CD14-positive monocyte (primary cell): Measurements from ENCODE around the gene LDLR. TPM values are rescaled to one million over a fixed set of nuclear protein-coding genes. Genes with fewer than 3 reads are reported as not detected.

ENCODE experiments used
- DNase-seq, 3 donors: peaks; one replicate each; pipeline ENCODE4 v3.0.0-alpha.2; 2011 to 2022
- H2AFZ ChIP-seq: 2 replicates; pipeline ENCODE4 v1.6.0; 2012; ENCODE audit warnings: mild to moderate bottlenecking, low read depth, low read length, inconsistent platforms; ENCODE audit not compliant: insufficient read depth, poor library complexity, severe bottlenecking
- H3K27ac ChIP-seq, 2 donors: 1 replicate in 1 of 2; 2 replicates in 1 of 2; pipeline ENCODE4 v1.5.1; 2012 to 2013; ENCODE audit warnings: low read length in 2 of 2, control low read depth in 1 of 2, inconsistent platforms in 1 of 2, low read depth in 1 of 2, mild to moderate bottlenecking in 1 of 2
- H3K27me3 ChIP-seq, 2 donors: one replicate each; pipeline versions ENCODE4 v1.6.0 to v1.6.1; 2011 to 2013; ENCODE audit warnings: low read length in 2 of 2; ENCODE audit not compliant: control insufficient read depth in 2 of 2, insufficient read depth in 2 of 2
- H3K36me3 ChIP-seq, 2 donors: replicated peaks in 1 of 2; 1 replicate in 1 of 2; 2 replicates in 1 of 2; pipeline versions ENCODE4 v1.5.1 to v1.6.1; 2012 to 2013; ENCODE audit warnings: low read length in 2 of 2, control low read depth in 1 of 2, inconsistent platforms in 1 of 2, mild to moderate bottlenecking in 1 of 2; ENCODE audit not compliant: insufficient read depth in 2 of 2, control insufficient read depth in 1 of 2
- H3K4me1 ChIP-seq, 2 donors: 1 replicate in 1 of 2; 2 replicates in 1 of 2; pipeline versions ENCODE4 v1.5.1 to v1.6.1; 2012 to 2013; ENCODE audit warnings: low read length in 2 of 2, control low read depth in 1 of 2, inconsistent platforms in 1 of 2, mild to moderate bottlenecking in 1 of 2, moderate library complexity in 1 of 2; ENCODE audit not compliant: insufficient read depth in 2 of 2, control insufficient read depth in 1 of 2
- H3K4me2 ChIP-seq: replicated peaks from 2 replicates; pipeline ENCODE3; 2012; ENCODE audit warnings: low read length, moderate library complexity, mild to moderate bottlenecking; ENCODE audit not compliant: poor library complexity, severe bottlenecking; ENCODE audit errors: extremely low read depth
- H3K4me3 ChIP-seq, 3 experiments: fragments of 200-600 bp in 1 of 3; sonication (generic) in 1 of 3; replicated peaks in 1 of 3; 1 replicate in 2 of 3; 2 replicates in 1 of 3; pipeline ENCODE4 v1.5.1; 2011 to 2013; ENCODE audit warnings: low read length in 3 of 3, mild to moderate bottlenecking in 3 of 3, control low read depth in 2 of 3, low read depth in 2 of 3, inconsistent platforms in 1 of 3, moderate library complexity in 1 of 3
- H3K79me2 ChIP-seq: 2 replicates; pipeline ENCODE4 v1.6.0; 2012; ENCODE audit warnings: mild to moderate bottlenecking, control low read depth, inconsistent platforms, low read length, moderate library complexity; ENCODE audit not compliant: insufficient read depth
- H3K9ac ChIP-seq: 2 replicates; pipeline ENCODE4 v1.6.0; 2017; ENCODE audit warnings: low read length, mild to moderate bottlenecking; ENCODE audit not compliant: insufficient read depth, poor library complexity, severe bottlenecking
- H3K9me3 ChIP-seq, 2 donors: replicated peaks in 1 of 2; 1 replicate in 1 of 2; 2 replicates in 1 of 2; pipeline versions ENCODE4 v1.5.1 to v1.6.1; 2012 to 2013; ENCODE audit warnings: low read length in 2 of 2, control low read depth in 1 of 2; ENCODE audit not compliant: control insufficient read depth in 1 of 2, insufficient read depth in 1 of 2
- H4K20me1 ChIP-seq: 2 replicates; pipeline ENCODE4 v1.6.0; 2012; ENCODE audit warnings: mild to moderate bottlenecking, low read length, control low read depth, moderate library complexity; ENCODE audit not compliant: insufficient read depth
- H3K27ac Mint-ChIP-seq, 7 donors: one replicate each; pipeline ENCODE4 v1.8.0; 2020; ENCODE audit warnings: mild to moderate bottlenecking in 7 of 7, mixed read lengths in 7 of 7, moderate library complexity in 6 of 7, inconsistent platforms in 2 of 7
- H3K27me3 Mint-ChIP-seq, 3 donors: one replicate each; pipeline ENCODE4 v1.8.0; 2021 to 2022; ENCODE audit warnings: low read depth in 3 of 3, mild to moderate bottlenecking in 3 of 3, mixed read lengths in 3 of 3, moderate library complexity in 3 of 3, inconsistent platforms in 1 of 3
- H3K36me3 Mint-ChIP-seq, 2 donors: one replicate each; pipeline ENCODE4 v1.8.0; 2020; ENCODE audit warnings: mixed read lengths in 2 of 2, inconsistent platforms in 1 of 2, mild to moderate bottlenecking in 1 of 2
- H3K4me1 Mint-ChIP-seq: one replicate; pipeline ENCODE4 v1.8.0; 2020; ENCODE audit warnings: mild to moderate bottlenecking, mixed read lengths
- H3K4me3 Mint-ChIP-seq, 2 donors: one replicate each; pipeline ENCODE4 v1.8.0; 2020; ENCODE audit warnings: mild to moderate bottlenecking in 2 of 2, mixed read lengths in 2 of 2, moderate library complexity in 1 of 2
- H3K9me3 Mint-ChIP-seq, 7 donors: one replicate each; pipeline ENCODE4 v1.8.0; 2020 to 2022; ENCODE audit warnings: mixed read lengths in 7 of 7, mild to moderate bottlenecking in 6 of 7, moderate library complexity in 6 of 7, inconsistent platforms in 2 of 7
- WGBS: methylation state at CpG from one replicate; pipeline ENCODE4 v1.1.5; 2013; ENCODE audit warnings: missing lambda C conversion rate; ENCODE audit not compliant: insufficient coverage; 5-methylcytosine and 5-hydroxymethylcytosine counted together
- intact Hi-C, 2 donors: fragments of 100-400 bp; cut with micrococcal nuclease; formaldehyde crosslinking; loops; one replicate each; pipeline versions ENCODE4 v1.15.0 to v1.15.1; 2023
- polyA plus RNA-seq, 3 donors: library from polyadenylated mRNA; depleted of rRNA in 1 of 3; unstranded in 2 of 3; stranded (reverse) in 1 of 3; fragments of 300-500 nt in 2 of 3; fragments of >200 nt in 1 of 3; fragmentation: Illumina TruSeq in 2 of 3; gene quantifications; 1 replicate in 2 of 3; 2 replicates in 1 of 3; pipeline ENCODE4 v1.2.3, GENCODE V29; 2012 to 2021
- TF ChIP-seq, protein P1 (sequence below): fragments of 200-600 bp; IDR thresholded peaks from one replicate; pipeline ENCODE4 v1.8.0; 2022; ENCODE audit warnings: antibody characterized with exemption, mild to moderate bottlenecking

The LDLR gene
- polyA plus RNA-seq, 3 donors = 14.3 to 21.2 (median 19.8) TPM

DNA sequence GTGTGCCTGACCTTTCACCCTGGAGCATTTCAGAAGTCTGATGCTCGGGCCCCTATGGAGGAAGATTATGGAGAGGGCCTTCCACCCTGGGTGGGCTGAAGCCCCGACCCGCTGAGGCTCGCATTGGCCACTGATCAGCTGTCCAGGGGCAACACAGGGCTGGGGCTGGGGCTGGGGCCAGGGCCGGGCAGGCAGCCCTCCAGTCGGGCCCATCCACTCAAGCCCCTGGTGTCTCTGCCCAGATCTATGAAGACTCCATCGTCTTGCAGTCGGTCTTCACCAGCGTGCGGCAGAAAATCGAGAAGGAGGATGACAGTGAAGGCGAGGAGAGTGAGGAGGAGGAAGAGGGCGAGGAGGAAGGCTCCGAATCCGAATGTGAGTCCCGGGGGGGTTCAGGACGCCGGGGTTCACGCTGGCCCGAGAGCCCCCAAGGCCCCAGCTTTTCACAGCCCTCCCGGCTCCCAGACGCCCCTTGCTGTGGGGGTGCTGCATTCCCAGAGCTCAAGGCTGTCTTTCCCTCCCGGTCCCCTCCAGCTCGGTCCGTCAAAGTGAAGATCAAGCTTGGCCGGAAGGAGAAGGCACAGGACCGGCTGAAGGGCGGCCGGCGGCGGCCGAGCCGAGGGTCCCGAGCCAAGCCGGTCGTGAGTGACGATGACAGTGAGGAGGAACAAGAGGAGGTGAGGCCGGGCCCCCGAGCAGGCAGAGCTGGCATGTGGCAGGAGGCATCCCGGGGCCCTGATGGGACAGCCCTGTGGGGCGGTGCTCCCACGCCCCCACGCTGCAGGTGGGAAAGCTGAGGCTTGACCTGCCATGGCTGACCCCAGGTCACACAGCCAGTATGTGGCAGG, 29.5 kb upstream of the LDLR start:
- no peaks in the 10 kb centered on the region for H3K79me2 ChIP-seq
- H4K20me1 ChIP-seq = no peaks in the 10 kb centered on the region
- DNase-seq = no peak
- peaks cover 0 to 3% of the 10 kb centered on the region in 2 donors for H3K4me1 ChIP-seq
- H2AFZ ChIP-seq = no peak overlapping the region
- H3K4me2 ChIP-seq = no peak overlapping the region
- H3K36me3 ChIP-seq = peaks cover 34 to 61% of the 10 kb centered on the region in 2 donors
- intact Hi-C loops = no loop called here
- TF ChIP-seq, protein P1, sequence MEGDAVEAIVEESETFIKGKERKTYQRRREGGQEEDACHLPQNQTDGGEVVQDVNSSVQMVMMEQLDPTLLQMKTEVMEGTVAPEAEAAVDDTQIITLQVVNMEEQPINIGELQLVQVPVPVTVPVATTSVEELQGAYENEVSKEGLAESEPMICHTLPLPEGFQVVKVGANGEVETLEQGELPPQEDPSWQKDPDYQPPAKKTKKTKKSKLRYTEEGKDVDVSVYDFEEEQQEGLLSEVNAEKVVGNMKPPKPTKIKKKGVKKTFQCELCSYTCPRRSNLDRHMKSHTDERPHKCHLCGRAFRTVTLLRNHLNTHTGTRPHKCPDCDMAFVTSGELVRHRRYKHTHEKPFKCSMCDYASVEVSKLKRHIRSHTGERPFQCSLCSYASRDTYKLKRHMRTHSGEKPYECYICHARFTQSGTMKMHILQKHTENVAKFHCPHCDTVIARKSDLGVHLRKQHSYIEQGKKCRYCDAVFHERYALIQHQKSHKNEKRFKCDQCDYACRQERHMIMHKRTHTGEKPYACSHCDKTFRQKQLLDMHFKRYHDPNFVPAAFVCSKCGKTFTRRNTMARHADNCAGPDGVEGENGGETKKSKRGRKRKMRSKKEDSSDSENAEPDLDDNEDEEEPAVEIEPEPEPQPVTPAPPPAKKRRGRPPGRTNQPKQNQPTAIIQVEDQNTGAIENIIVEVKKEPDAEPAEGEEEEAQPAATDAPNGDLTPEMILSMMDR = no peak
- 99% methylated on average over 42 of the region's 43 CpGs for WGBS
- H3K9me3 Mint-ChIP-seq = no peaks in the 10 kb centered on the region
- no peak overlapping the region for H3K27ac Mint-ChIP-seq
- H3K9me3 ChIP-seq = no peaks in the 10 kb centered on the region
- no peak overlapping the region for H3K27ac ChIP-seq
- H3K4me3 ChIP-seq = no peak overlapping the region
- H3K4me3 Mint-ChIP-seq = no peak overlapping the region
- H3K27me3 Mint-ChIP-seq = peaks cover 0 to 1% (median 0%) of the 10 kb centered on the region in 3 donors
- peaks cover 2% of the 10 kb centered on the region for H3K4me1 Mint-ChIP-seq
- H3K36me3 Mint-ChIP-seq = peaks cover 59 to 87% of the 10 kb centered on the region in 2 donors
- no peaks in the 10 kb centered on the region for H3K27me3 ChIP-seq
- H3K9ac ChIP-seq = no peak overlapping the region

DNA sequence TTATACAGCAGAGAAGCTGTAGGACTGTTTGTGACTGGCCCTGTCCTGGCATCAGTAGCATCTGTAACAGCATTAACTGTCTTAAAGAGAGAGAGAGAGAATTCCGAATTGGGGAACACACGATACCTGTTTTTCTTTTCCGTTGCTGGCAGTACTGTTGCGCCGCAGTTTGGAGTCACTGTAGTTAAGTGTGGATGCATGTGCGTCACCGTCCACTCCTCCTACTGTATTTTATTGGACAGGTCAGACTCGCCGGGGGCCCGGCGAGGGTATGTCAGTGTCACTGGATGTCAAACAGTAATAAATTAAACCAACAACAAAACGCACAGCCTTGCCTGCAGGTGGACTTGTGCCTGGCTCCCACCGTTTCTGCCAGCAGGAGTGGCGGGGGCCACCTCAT, 27.3 kb upstream of the LDLR start:
- Histone ChIP-seq H3K27me3 (no peaks in the 10 kb centered on the region), H3K79me2 (no peaks in the 10 kb centered on the region), H3K4me1 (peaks cover 0 to 5% of the 10 kb centered on the region in 2 donors), H4K20me1 (no peaks in the 10 kb centered on the region), H3K36me3 (peaks cover 23 to 58% of the 10 kb centered on the region in 2 donors), H3K9ac (no peak overlapping the region), H2AFZ (no peak overlapping the region), H3K27ac (no peak overlapping the region), H3K4me3 (no peak overlapping the region), H3K9me3 (no peaks in the 10 kb centered on the region), H3K4me2 (no peak overlapping the region)
- Mint-ChIP-seq H3K4me1 (peaks cover 7% of the 10 kb centered on the region), H3K4me3 (no peak overlapping the region), H3K36me3 (peaks cover 51 to 88% of the 10 kb centered on the region in 2 donors), H3K27me3 (peaks cover 0 to 1% (median 0%) of the 10 kb centered on the region in 3 donors), H3K27ac (no peak overlapping the region), H3K9me3 (peaks cover 0 to 2% (median 0%) of the 10 kb centered on the region in 7 donors)
- 89% methylated on average over 6 of the region's 14 CpGs for WGBS
- TF ChIP-seq, protein P1 = no peak
- intact Hi-C loops = no loop called here
- DNase-seq = no peak
